Measurements from ENCODE around the gene CDH22.

Gene CDH22

DNA sequence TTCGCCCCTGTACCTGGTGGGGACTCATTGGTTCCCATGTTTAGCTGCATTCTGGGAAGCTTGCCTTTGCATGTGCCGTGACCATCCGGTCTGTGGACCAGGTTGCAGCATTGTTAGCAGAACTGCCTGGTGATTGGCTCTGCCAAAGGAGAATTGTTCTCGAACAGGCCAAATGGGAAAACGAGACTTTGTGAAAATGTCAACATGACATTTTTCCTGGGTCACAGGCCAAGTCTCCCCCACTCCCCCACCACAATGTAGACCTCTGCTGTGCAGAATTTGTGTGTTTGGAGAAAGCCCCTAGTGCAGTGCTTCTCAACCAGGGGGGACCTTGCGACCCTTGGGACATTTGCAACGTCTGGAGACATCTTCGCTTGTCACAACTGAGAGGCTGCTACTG is 23.2 kb downstream of the CDH22 start:
- H3K4me1 ChIP-seq (ENCODE audit: insufficient read depth, low read length): no peaks in the 10 kb centered on the region
- no peaks in the 10 kb centered on the region for H3K36me3 ChIP-seq (ENCODE audit: insufficient read depth, low read depth, low read length)
- no peak overlapping the region for H3K9ac ChIP-seq (ENCODE audit: low read depth, low read length)
- no peak overlapping the region for H3K4me3 ChIP-seq (ENCODE audit: low read length)
- H3K27ac ChIP-seq (ENCODE audit: low read length): no peak overlapping the region
- H3K27me3 ChIP-seq (ENCODE audit: insufficient read depth, low read length): no peaks in the 10 kb centered on the region; the same call in 1 of the 2 replicates
- no peaks in the 10 kb centered on the region for H3K9me3 ChIP-seq (ENCODE audit: insufficient read depth, low read depth, low read length)

DNA sequence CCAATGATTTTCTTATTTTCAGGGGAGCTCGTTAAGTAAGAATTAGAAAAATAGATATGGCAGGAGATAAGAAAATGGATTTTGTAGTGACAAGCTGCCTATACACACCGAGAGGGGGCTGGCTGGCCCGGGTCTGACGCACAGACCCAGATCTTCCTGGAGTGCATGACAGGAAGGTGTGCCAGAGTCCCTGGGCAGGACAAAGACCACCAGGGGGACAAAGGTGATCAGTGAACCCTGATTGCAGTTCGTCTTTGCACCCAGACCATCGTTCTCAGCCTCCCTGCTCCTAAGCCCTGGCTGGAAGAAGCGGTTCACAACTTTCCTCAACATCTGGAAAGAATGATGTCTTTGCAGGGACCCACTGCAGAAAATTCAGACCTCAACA is 24.3 kb downstream of the CDH22 start:
- Histone ChIP-seq H3K4me1 (ENCODE audit: insufficient read depth, low read length) (no peaks in the 10 kb centered on the region), H3K27ac (ENCODE audit: low read length) (no peak overlapping the region), H3K36me3 (ENCODE audit: insufficient read depth, low read depth, low read length) (no peaks in the 10 kb centered on the region), H3K4me3 (ENCODE audit: low read length) (no peak overlapping the region), H3K9ac (ENCODE audit: low read depth, low read length) (no peak overlapping the region), H3K9me3 (ENCODE audit: insufficient read depth, low read depth, low read length) (no peaks in the 10 kb centered on the region), H3K27me3 (ENCODE audit: insufficient read depth, low read length) (no peaks in the 10 kb centered on the region; the same call in 1 of the 2 replicates)

- H3K4me1 ChIP-seq (ENCODE audit: insufficient read depth, low read length): no peaks in the 10 kb centered on the region
- H3K36me3 ChIP-seq (ENCODE audit: insufficient read depth, low read depth, low read length): no peaks in the 10 kb centered on the region
- no peak overlapping the region for H3K9ac ChIP-seq (ENCODE audit: low read depth, low read length)
- H3K27me3 ChIP-seq (ENCODE audit: insufficient read depth, low read length): no peaks in the 10 kb centered on the region; the same call in 1 of the 2 replicates
- no peak overlapping the region for H3K4me3 ChIP-seq (ENCODE audit: low read length)
- H3K9me3 ChIP-seq (ENCODE audit: insufficient read depth, low read depth, low read length): no peaks in the 10 kb centered on the region
- H3K27ac ChIP-seq (ENCODE audit: low read length): no peak overlapping the region
Observed at GRCh38 chr20:46283426-46284039, 24.8 kb downstream of the CDH22 start.

- Histone ChIP-seq H3K27ac (ENCODE audit: low read length) (no peak overlapping the region), H3K36me3 (ENCODE audit: insufficient read depth, low read depth, low read length) (no peaks in the 10 kb centered on the region), H3K9me3 (ENCODE audit: insufficient read depth, low read depth, low read length) (no peaks in the 10 kb centered on the region), H3K4me1 (ENCODE audit: insufficient read depth, low read length) (no peaks in the 10 kb centered on the region), H3K4me3 (ENCODE audit: low read length) (no peak overlapping the region), H3K27me3 (ENCODE audit: insufficient read depth, low read length) (no peaks in the 10 kb centered on the region; the same call in 1 of the 2 replicates), H3K9ac (ENCODE audit: low read depth, low read length) (no peak overlapping the region)
Observed at GRCh38 chr20:46282669-46283068, 25.6 kb downstream of the CDH22 start.

DNA sequence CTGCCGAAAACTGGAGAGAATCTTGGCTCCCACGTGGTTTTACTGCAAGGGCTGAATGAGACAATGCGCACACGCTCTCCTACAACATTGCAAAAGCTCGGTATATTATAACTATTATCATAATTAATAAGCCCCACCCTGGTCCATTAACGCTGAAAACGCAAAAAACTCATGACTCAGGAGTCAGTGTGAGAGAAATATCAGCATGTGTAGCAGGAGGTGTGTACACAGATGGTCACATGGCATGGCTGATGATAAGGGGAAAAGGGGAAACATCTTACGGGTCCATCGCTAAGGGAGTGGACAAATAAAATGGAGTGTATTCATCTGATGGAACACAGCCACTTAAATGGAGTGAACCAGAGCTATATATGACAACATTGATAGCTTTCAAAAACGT is 29.2 kb downstream of the CDH22 start:
- Histone ChIP-seq H3K36me3 (ENCODE audit: insufficient read depth, low read depth, low read length) (no peaks in the 10 kb centered on the region), H3K27ac (ENCODE audit: low read length) (no peak overlapping the region), H3K9ac (ENCODE audit: low read depth, low read length) (no peak overlapping the region), H3K4me1 (ENCODE audit: insufficient read depth, low read length) (no peaks in the 10 kb centered on the region), H3K27me3 (ENCODE audit: insufficient read depth, low read length) (no peaks in the 10 kb centered on the region), H3K9me3 (ENCODE audit: insufficient read depth, low read depth, low read length) (no peaks in the 10 kb centered on the region), H3K4me3 (ENCODE audit: low read length) (no peak overlapping the region)

DNA sequence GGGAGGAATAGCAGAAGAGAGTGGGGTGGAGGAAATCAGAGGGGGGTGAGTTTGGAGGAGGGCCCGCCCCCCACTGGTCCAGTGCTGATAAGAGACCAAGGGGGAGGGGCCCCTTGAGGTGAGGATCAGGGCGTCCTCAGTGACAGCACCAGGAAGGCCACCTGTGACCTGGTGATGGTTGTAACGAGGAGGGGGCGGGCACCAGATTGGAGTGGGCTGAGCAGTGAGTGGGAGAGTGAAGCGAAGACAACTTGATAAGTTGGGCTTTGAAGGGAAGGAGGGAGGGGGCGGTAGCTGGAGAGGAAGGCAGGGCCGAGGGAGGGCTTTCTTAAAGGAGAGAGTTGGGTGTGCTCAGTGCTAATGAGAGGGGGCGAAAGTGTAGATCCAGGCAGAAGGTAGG is 30.7 kb downstream of the CDH22 start:
- Histone ChIP-seq H3K27me3 (ENCODE audit: insufficient read depth, low read length) (no peaks in the 10 kb centered on the region), H3K9me3 (ENCODE audit: insufficient read depth, low read depth, low read length) (no peaks in the 10 kb centered on the region), H3K4me3 (ENCODE audit: low read length) (no peak overlapping the region), H3K27ac (ENCODE audit: low read length) (no peak overlapping the region), H3K36me3 (ENCODE audit: insufficient read depth, low read depth, low read length) (no peaks in the 10 kb centered on the region), H3K4me1 (ENCODE audit: insufficient read depth, low read length) (no peaks in the 10 kb centered on the region), H3K9ac (ENCODE audit: low read depth, low read length) (no peak overlapping the region)

DNA sequence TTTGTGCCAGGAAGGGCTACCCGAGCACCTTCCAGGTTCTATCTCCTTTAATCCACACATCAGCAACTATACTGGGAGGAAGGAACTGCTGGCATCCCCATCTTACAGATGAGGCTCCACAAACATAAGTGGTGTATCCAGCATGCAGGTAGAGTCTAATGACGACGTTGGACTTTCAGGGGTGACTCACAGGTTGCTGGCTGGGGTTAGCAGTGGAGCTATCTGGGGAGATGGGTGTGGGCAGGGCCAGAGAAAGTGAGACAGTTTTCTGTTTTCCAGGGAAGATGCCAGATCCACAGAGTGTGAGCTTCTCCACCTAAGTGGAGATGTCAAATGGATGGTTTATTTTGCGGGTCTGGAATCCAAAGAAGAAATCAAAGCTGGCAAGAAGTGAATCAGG is 31.8 kb downstream of the CDH22 start:
- Histone ChIP-seq H3K9me3 (ENCODE audit: insufficient read depth, low read depth, low read length) (no peaks in the 10 kb centered on the region), H3K4me3 (ENCODE audit: low read length) (no peak overlapping the region), H3K4me1 (ENCODE audit: insufficient read depth, low read length) (no peaks in the 10 kb centered on the region), H3K9ac (ENCODE audit: low read depth, low read length) (no peak overlapping the region), H3K36me3 (ENCODE audit: insufficient read depth, low read depth, low read length) (no peaks in the 10 kb centered on the region), H3K27me3 (ENCODE audit: insufficient read depth, low read length) (peaks cover 1% of the 10 kb centered on the region; the same call in 1 of the 2 replicates), H3K27ac (ENCODE audit: low read length) (no peak overlapping the region)

DNA sequence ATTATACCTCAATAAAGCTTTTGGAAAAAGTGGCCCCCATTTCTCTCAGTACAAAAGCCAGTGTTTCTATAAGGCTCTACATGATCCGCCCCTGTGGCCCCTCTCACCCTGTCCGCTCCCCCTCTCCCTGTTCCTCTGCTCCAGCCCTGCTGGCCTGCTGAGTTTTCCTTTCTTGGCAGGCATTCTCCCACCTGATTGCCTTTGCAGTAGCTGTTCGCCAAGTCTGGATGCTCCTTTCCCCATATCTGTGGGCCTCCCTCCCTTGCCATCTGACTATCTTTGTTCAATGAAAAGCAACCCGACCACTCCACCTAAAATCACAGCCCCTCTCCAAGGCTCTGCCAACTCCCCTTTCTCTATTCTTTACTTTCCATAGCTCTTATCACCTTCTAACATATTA is 33.2 kb downstream of the CDH22 start:
- Histone ChIP-seq H3K27ac (ENCODE audit: low read length) (no peak overlapping the region), H3K4me1 (ENCODE audit: insufficient read depth, low read length) (no peaks in the 10 kb centered on the region), H3K9me3 (ENCODE audit: insufficient read depth, low read depth, low read length) (no peaks in the 10 kb centered on the region), H3K36me3 (ENCODE audit: insufficient read depth, low read depth, low read length) (no peaks in the 10 kb centered on the region), H3K4me3 (ENCODE audit: low read length) (no peak overlapping the region), H3K27me3 (ENCODE audit: insufficient read depth, low read length) (peaks cover 5% of the 10 kb centered on the region; the same call in 1 of the 2 replicates), H3K9ac (ENCODE audit: low read depth, low read length) (no peak overlapping the region)

GRCh38 chr20:46273717-46274116 is 34.6 kb downstream of the CDH22 start:
- no peak overlapping the region for H3K9ac ChIP-seq (ENCODE audit: low read depth, low read length)
- H3K4me3 ChIP-seq (ENCODE audit: low read length): no peak overlapping the region
- peaks cover 5% of the 10 kb centered on the region; the same call in 1 of the 2 replicates for H3K27me3 ChIP-seq (ENCODE audit: insufficient read depth, low read length)

DNA sequence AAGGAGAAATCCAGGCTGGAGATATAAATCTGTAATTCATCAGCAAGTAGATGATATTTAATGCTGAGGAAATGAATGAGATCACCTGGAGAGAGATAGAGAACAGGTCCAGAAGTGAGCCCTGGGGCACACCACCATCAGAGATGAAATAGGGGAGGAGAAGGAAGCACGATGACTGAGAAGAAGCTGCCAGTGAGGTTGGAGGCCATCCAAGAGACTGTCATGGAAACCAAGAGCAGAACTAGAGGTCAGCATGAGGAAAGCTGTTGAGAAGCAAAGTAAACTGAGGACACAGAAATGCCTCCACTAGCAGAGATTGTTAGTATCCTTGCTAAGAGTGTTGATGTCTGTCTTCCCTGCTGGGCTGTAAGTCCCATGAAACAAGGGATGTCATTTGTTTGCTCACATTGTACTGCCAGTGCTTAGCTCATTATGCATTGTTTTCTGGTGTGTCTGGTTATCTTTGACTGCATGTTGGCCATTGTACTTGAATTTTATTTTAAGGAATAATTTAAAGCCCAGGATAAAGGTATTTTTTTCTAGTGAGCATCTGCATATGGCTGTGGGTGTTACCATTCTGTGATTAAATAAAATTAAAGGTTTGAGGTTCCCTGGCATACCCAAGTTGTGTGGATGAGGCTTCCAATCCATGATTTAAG is 35.8 kb downstream of the CDH22 start:
- H3K27me3 ChIP-seq (ENCODE audit: insufficient read depth, low read length): peaks cover 5% of the 10 kb centered on the region; the same call in 1 of the 2 replicates
- H3K36me3 ChIP-seq (ENCODE audit: insufficient read depth, low read depth, low read length): no peaks in the 10 kb centered on the region
- H3K9me3 ChIP-seq (ENCODE audit: insufficient read depth, low read depth, low read length): no peaks in the 10 kb centered on the region
- H3K4me3 ChIP-seq (ENCODE audit: low read length): no peak overlapping the region
- no peak overlapping the region for H3K9ac ChIP-seq (ENCODE audit: low read depth, low read length)
- no peak overlapping the region for H3K27ac ChIP-seq (ENCODE audit: low read length)
- no peaks in the 10 kb centered on the region for H3K4me1 ChIP-seq (ENCODE audit: insufficient read depth, low read length)

More at GRCh38 chr20:46273717-46274116, 34.6 kb downstream of the CDH22 start:
- no peaks in the 10 kb centered on the region for H3K4me1 ChIP-seq (ENCODE audit: insufficient read depth, low read length)
- H3K9me3 ChIP-seq (ENCODE audit: insufficient read depth, low read depth, low read length): no peaks in the 10 kb centered on the region
- H3K27ac ChIP-seq (ENCODE audit: low read length): no peak overlapping the region
- H3K36me3 ChIP-seq (ENCODE audit: insufficient read depth, low read depth, low read length): no peaks in the 10 kb centered on the region

- Histone ChIP-seq H3K4me3 (ENCODE audit: low read length) (no peak overlapping the region), H3K4me1 (ENCODE audit: insufficient read depth, low read length) (no peaks in the 10 kb centered on the region), H3K36me3 (ENCODE audit: insufficient read depth, low read depth, low read length) (no peaks in the 10 kb centered on the region), H3K27me3 (ENCODE audit: insufficient read depth, low read length) (peaks cover 5% of the 10 kb centered on the region; the same call in 1 of the 2 replicates), H3K9me3 (ENCODE audit: insufficient read depth, low read depth, low read length) (no peaks in the 10 kb centered on the region), H3K9ac (ENCODE audit: low read depth, low read length) (no peak overlapping the region), H3K27ac (ENCODE audit: low read length) (no peak overlapping the region)
Observed at GRCh38 chr20:46270977-46271744, 37.1 kb downstream of the CDH22 start.
